HepG2 (cell line): ENCODE results near the gene EMC9. TPM values are rescaled to one million over a fixed set of nuclear protein-coding genes. Genes with fewer than 3 reads are reported as not detected.
A peak's percentile ranks its signal among the peaks of the same experiment; 100 is the strongest.

ENCODE experiments used
- AGO2 ChIP-seq: fragments of 200-400 bp; formaldehyde crosslinking; optimal IDR thresholded peaks from 2 replicates; pipeline ENCODE3; 2017; ENCODE audit warnings: mild to moderate bottlenecking, low read depth, low read length, moderate library complexity
- ATM ChIP-seq: fragments of 450-650 bp; IDR thresholded peaks from 2 replicates; pipeline ENCODE4 v1.7.1; 2017; ENCODE audit warnings: mild to moderate bottlenecking, borderline replicate concordance
- BCL3 ChIP-seq: sonication (generic); formaldehyde crosslinking; IDR thresholded peaks from 2 replicates; pipeline ENCODE4 v1.5.1; 2020; ENCODE audit warnings: mild to moderate bottlenecking, missing genetic modification reagents, moderate library complexity
- FOXA1 ChIP-seq, 2 experiments: fragments of 450-650 bp in 1 of 2; sonication (generic) in 1 of 2; formaldehyde crosslinking in 1 of 2; IDR thresholded peaks; 2 replicates each; pipeline versions ENCODE4 v1.4.0 to v1.6.1; 2016 to 2020; ENCODE audit warnings: missing genetic modification reagents in 1 of 2
- HOXD1 ChIP-seq: sonication (generic); formaldehyde crosslinking; IDR thresholded peaks from 2 replicates; pipeline ENCODE4 v1.5.0; 2020; ENCODE audit warnings: missing genetic modification reagents
- ISL2 ChIP-seq: sonication (generic); formaldehyde crosslinking; IDR thresholded peaks from 2 replicates; pipeline ENCODE4 v1.5.0; 2020; ENCODE audit warnings: missing genetic modification reagents
- MBNL3 ChIP-seq: fragments of 250-450 bp; sonication (Bioruptor Pico); conservative IDR thresholded peaks from 2 replicates; pipeline ENCODE4 v1.8.0; 2022; ENCODE audit warnings: mild to moderate bottlenecking, inconsistent platforms
- MTA1 ChIP-seq: sonication (generic); formaldehyde crosslinking; IDR thresholded peaks from 2 replicates; pipeline ENCODE4 v1.4.0; 2020; ENCODE audit warnings: missing genetic modification reagents, mild to moderate bottlenecking, borderline replicate concordance
- PHF5A ChIP-seq: IDR thresholded peaks from one replicate; pipeline ENCODE4 v1.6.1; 2018; ENCODE audit warnings: low read depth, missing genetic modification reagents; ENCODE audit not compliant: unreplicated experiment
- SCMH1 ChIP-seq: sonication (generic); formaldehyde crosslinking; IDR thresholded peaks from 2 replicates; pipeline ENCODE4 v1.9.0; 2021; ENCODE audit warnings: missing genetic modification reagents, mild to moderate bottlenecking, borderline replicate concordance
- ZFP37 ChIP-seq: sonication (generic); formaldehyde crosslinking; IDR thresholded peaks from 2 replicates; pipeline ENCODE4 v1.4.0; 2020; ENCODE audit warnings: missing genetic modification reagents, borderline replicate concordance
- ZMYM4 ChIP-seq: sonication (generic); formaldehyde crosslinking; IDR thresholded peaks from 2 replicates; pipeline ENCODE4 v1.8.1; 2023; ENCODE audit warnings: mild to moderate bottlenecking, missing genetic modification reagents
- ZNF10 ChIP-seq: sonication (generic); formaldehyde crosslinking; IDR thresholded peaks from 2 replicates; pipeline ENCODE4 v1.4.0; 2020; ENCODE audit warnings: mild to moderate bottlenecking, low read depth, missing genetic modification reagents, borderline replicate concordance
- ZNF350 ChIP-seq: sonication (generic); formaldehyde crosslinking; IDR thresholded peaks from 2 replicates; pipeline ENCODE4 v1.4.0; 2020; ENCODE audit warnings: mild to moderate bottlenecking, low read depth, missing genetic modification reagents, borderline replicate concordance
- ZNF570 ChIP-seq: sonication (generic); formaldehyde crosslinking; IDR thresholded peaks from 2 replicates; pipeline ENCODE4 v1.4.0; 2020; ENCODE audit warnings: mild to moderate bottlenecking, missing genetic modification reagents, borderline replicate concordance
- ZNF644 ChIP-seq: IDR thresholded peaks from 2 replicates; pipeline ENCODE4 v1.6.1; 2016; ENCODE audit warnings: low read depth
- ZNF777 ChIP-seq: sonication (generic); formaldehyde crosslinking; IDR thresholded peaks from 2 replicates; pipeline ENCODE4 v1.4.0; 2020; ENCODE audit warnings: missing genetic modification reagents
- polyA plus RNA-seq, 8 experiments: library from polyadenylated mRNA; depleted of rRNA in 3 of 8; stranded (reverse) in 7 of 8; unstranded in 1 of 8; fragments of >200 nt; fragmentation: Illumina TruSeq in 4 of 8; extraction: Trizol in 4 of 8; gene quantifications; 2 replicates each; pipeline versions ENCODE4 v1.2.1 to v1.2.3, GENCODE V29; 2011 to 2016; ENCODE audit warnings: low read depth in 4 of 8, missing spikeins in 1 of 8, mixed read lengths in 1 of 8; ENCODE audit not compliant: insufficient read depth in 1 of 8
- total RNA-seq, 5 experiments: library from RNA; depleted of rRNA; stranded (reverse); fragments of >200 nt; fragmentation: Illumina TruSeq; extraction: Trizol; gene quantifications; 2 replicates each; pipeline ENCODE4 v1.2.3, GENCODE V29; 2016; ENCODE audit warnings: low read depth in 1 of 5
- TF ChIP-seq, protein P1 (sequence below): sonication (generic); formaldehyde crosslinking; IDR thresholded peaks from 2 replicates; pipeline ENCODE4 v1.8.0; 2022; ENCODE audit warnings: missing genetic modification reagents, mild to moderate bottlenecking, borderline replicate concordance
- TF ChIP-seq, protein P2 (sequence below): sonication (generic); formaldehyde crosslinking; conservative IDR thresholded peaks from 2 replicates; pipeline ENCODE4 v1.4.0; 2020; ENCODE audit warnings: missing genetic modification reagents

Gene EMC9
- total and polyA plus RNA-seq, 2 of the 13 experiments (the other 11 are each of a cell fraction or from before 2014, with no cell fraction given), result 60.5 to 78.7 TPM

DNA sequence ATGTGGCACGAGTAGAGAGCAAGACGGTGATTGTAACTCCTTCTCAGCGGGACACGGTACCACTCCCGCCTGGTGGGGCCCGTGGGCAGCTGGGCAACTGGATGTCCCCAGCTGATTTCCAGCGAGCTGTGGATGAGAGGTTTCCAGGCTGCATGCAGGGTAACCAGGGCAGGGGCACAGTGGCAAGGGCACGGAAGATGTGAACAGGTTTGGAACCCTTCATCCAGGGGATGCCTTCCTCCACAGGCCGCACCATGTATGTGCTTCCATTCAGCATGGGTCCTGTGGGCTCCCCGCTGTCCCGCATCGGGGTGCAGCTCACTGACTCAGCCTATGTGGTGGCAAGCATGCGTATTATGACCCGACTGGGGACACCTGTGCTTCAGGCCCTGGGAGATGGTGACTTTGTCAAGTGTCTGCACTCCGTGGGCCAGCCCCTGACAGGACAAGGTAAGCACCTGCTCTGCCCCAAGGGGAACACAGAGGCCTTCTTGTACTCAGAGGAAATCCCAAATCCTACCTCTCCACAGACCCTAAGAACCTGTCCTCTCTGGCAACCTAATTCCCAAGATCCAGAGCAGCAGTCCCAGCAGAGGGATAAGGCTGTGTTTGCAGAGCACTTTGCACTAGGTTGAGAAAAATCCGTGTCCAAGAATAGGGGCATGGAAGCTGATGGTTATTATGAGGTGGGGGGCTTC lies 43.0 kb downstream of the EMC9 start (continued):
- TF ChIP-seq ZNF777 (0 out of 2 replicates have a peak, but pooled peaks have one; percentile 32), MBNL3 (no peak), HOXD1 (CRISPR knock-in tag) (0 out of 2 replicates have a peak, but pooled peaks have one; percentile 72), MTA1 (CRISPR knock-in tag) (no peak), SCMH1 (no peak), ZNF350 (CRISPR knock-in tag) (0 out of 2 replicates have a peak, but pooled peaks have one; percentile 57), ZNF644 (no peak), AGO2 (peak; percentile 86), ZNF570 (CRISPR knock-in tag) (no peak), ATM (no peak), ISL2 (CRISPR knock-in tag) (0 out of 2 replicates have a peak, but pooled peaks have one; percentile 31), ZFP37 (CRISPR knock-in tag) (0 out of 2 replicates have a peak, but pooled peaks have one; percentile 59), ZNF10 (CRISPR knock-in tag) (peak; percentile 82), PHF5A (CRISPR knock-in tag) (no peak), BCL3 (CRISPR knock-in tag) (0 out of 2 replicates have a peak, but pooled peaks have one; percentile 28), ZMYM4 (no peak), FOXA1 (IDR thresholded peaks at IDR 0.05) (no peak), FOXA1 (CRISPR knock-in tag; IDR thresholded peaks at IDR 0.05) (no peak)
- TF ChIP-seq, protein P1, sequence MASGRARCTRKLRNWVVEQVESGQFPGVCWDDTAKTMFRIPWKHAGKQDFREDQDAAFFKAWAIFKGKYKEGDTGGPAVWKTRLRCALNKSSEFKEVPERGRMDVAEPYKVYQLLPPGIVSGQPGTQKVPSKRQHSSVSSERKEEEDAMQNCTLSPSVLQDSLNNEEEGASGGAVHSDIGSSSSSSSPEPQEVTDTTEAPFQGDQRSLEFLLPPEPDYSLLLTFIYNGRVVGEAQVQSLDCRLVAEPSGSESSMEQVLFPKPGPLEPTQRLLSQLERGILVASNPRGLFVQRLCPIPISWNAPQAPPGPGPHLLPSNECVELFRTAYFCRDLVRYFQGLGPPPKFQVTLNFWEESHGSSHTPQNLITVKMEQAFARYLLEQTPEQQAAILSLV (CRISPR knock-in tag), result 0 out of 2 replicates have a peak, but pooled peaks have one; percentile 37
- TF ChIP-seq, protein P2, sequence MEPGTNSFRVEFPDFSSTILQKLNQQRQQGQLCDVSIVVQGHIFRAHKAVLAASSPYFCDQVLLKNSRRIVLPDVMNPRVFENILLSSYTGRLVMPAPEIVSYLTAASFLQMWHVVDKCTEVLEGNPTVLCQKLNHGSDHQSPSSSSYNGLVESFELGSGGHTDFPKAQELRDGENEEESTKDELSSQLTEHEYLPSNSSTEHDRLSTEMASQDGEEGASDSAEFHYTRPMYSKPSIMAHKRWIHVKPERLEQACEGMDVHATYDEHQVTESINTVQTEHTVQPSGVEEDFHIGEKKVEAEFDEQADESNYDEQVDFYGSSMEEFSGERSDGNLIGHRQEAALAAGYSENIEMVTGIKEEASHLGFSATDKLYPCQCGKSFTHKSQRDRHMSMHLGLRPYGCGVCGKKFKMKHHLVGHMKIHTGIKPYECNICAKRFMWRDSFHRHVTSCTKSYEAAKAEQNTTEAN (CRISPR knock-in tag), result 0 out of 2 replicates have a peak, but pooled peaks have one; percentile 33
